HG03066 (cell line): ENCODE data around the gene SLC13A5.
A peak's percentile ranks its signal among the peaks of the same experiment; 100 is the strongest.

Experiments used
- ATAC-seq: cut with Tn5 transposase; IDR thresholded peaks from one replicate; pipeline ENCODE4 v1.9.1; 2021; ENCODE audit warnings: low read depth; ENCODE audit not compliant: unreplicated experiment

The SLC13A5 gene

DNA sequence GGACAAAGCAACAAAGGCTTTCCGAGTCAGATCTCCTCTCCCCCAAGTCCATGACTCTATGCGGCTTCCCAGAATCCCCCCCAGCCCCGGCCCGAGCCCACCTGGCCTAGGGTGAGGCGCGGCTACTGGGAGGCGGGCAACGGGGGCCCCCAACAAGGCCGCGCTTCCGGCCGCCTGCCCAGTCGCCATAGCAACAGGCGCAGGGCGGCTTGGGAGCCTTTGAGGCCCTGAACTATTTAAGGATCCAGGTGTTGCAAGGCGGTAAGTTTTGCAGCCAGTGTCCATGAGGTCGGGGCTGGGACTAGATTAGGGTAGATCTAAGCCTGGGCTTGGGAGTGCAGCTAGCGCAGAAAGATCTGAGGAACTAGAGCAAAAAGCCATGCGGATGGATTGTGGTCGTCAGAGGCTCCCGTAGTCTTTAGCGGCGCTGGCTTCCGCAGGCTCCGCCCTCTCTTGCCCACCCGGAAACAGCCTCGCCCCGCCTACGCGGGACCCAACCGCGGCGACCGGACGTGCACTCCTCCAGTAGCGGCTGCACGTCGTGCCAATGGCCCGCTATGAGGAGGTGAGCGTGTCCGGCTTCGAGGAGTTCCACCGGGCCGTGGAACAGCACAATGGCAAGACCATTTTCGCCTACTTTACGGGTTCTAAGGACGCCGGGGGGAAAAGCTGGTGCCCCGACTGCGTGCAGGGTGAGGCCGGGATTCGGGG is 72.5 kb downstream of the SLC13A5 start, which contains the start of the genes KIAA0753 and TXNDC17:
KIAA0753 (minus strand) TSS at position 176 of the 711 bp plus-strand sequence. CDS start 5,608 bp downstream, outside the sequence.
TXNDC17 (plus strand) TSS at position 525 of the 711 bp plus-strand sequence; CDS start at position 548, 23 bp downstream.
- ATAC-seq: peak; percentile 83

GRCh38 chr17:6639586-6640535 is 73.3 kb downstream of the SLC13A5 start:
- no peak for ATAC-seq

- no peak for ATAC-seq
These were observed 74.1 kb downstream of the SLC13A5 start for GRCh38 chr17:6639014-6639585.

DNA sequence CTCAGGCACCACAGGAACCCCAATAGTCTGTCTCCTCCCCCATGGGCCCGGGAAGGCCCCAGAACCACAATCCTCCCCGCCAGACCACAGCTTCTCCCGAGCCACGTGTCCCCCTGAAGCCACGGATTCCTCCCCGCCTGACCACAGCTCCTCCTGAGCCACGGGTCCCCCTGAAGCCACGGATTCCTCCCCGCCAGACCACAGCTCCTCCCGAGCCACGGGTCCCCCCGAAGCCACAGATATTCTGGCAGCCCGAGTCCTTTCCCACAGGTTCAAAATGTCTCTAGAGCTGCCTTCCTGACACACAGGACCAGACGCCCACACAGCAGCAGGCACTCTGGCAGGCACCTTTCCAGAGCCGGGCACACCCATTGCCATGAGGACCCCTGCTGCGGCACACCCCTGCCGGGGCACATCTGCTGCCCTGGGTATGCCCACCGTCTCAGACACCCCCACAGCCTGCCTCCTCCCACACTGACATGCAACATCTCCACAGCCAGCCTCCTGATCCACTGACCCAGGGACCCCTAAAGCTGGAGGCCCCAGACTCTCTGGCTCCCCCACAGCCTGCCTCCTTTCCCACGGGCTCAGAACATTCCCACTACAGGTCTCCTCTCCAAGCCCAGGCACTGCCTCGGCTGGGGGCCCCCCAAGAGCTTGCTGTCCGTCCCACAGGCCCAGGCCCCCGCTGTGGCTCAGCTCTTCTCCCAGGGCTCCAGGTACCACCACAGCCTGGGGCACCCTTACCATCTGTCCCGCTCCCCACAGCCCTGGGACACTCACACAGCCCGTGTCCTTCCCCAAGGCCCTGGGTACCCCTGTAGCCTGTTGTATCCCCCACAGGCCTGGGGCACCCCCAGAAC is 74.9 kb downstream of the SLC13A5 start:
- ATAC-seq: no peak

DNA sequence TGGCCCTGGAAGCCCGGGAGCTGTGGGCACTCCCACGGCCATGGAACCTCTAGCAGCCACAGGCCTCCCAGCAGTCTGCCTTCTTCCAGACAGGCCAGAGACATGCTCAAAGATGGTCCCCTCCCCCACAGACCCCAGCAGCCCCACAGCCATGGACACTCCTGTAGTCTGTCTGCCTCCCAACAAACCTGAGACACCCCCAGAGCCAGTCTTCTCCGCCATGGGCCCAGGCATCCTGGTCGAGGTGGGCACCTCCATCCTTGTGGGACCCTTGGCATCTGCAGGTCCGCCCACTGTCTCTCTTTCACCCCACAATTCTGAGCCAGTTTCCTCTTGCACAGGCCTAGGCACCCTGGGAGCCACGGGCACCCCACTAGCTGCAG is 75.7 kb downstream of the SLC13A5 start:
- no peak for ATAC-seq

DNA sequence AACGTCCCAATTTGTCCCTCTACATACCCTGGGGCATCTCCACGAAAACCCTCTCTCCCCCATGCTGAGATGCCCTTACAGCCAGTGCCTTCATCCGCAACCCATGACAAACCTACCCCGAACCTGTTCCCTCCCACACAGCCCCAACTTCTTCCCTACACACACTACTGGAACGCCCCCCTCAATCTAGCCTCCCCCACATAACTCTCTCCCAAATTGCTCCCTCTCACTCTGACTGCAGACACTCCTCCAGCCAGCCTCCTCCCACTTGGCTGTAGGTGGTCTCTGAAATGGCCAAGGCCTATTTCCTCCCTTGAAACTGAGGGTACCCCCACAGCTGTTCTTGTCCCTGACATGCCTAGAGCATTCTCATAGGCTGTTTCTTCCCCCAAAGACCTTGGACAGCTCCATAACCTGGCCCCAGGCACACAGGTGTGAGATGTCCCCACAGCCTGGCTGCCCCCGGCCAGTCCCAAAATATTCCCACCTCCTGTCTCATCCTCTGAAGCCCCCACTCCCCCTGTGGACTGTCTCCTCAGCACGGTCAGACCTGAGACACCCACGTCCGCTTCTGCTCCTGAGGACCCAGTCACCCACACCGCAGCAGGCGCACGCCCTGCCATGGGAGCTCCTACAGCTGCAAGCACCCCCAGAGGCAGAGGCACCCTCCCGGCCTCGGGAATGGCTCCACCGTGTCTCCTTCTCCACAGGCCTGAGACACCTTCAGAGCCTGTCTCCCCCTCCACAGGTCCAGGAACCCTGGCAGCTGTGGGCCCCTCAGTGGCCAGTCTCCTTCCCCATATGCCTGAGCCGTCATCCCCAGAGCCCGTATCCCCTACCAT is 76.3 kb downstream of the SLC13A5 start:
- ATAC-seq: no peak

GRCh38 chr17:6636105-6636504 is 77.1 kb downstream of the SLC13A5 start:
- ATAC-seq: no peak
